Upper lobe of left lung (tissue), 4 donors: ENCODE measurements around the gene FLRT3.

Experiments
- CTCF ChIP-seq, 6 experiments: fragments of 450-650 bp in 4 of 6; fragments of 200-600 bp in 2 of 6; sonication (generic) in 2 of 6; IDR thresholded peaks; one replicate each; pipeline ENCODE4 v1.5.1; 2016 to 2019; ENCODE audit warnings: antibody characterized with exemption in 6 of 6
- POLR2A ChIP-seq, 4 donors: fragments of 450-650 bp; IDR thresholded peaks; one replicate each; pipeline ENCODE4 v1.5.1; 2016 to 2017; ENCODE audit warnings: antibody characterized with exemption in 4 of 4, mild to moderate bottlenecking in 2 of 4
- POLR2AphosphoS5 ChIP-seq, 2 donors: sonication (generic); formaldehyde crosslinking; IDR thresholded peaks; one replicate each; pipeline ENCODE4 v1.5.1; 2017; ENCODE audit warnings: antibody characterized with exemption in 2 of 2

- TF ChIP-seq POLR2A (IDR thresholded peaks at IDR 0.05) (no peak), CTCF (IDR thresholded peaks at IDR 0.05) (no peak), POLR2AphosphoS5 (IDR thresholded peaks at IDR 0.05) (no peak)
Measured at GRCh38 chr20:14303106-14303505, 34.3 kb downstream of the FLRT3 start.
